GM21447 (cell line): ENCODE data around the gene ADAMTS8.
"Not testable (repeated sequence)": the region's sequence is repeated elsewhere in the genome, so short reads cannot be mapped to it uniquely, and the experiment has no call there.

ENCODE experiments used
- ATAC-seq: cut with Tn5 transposase; IDR thresholded peaks from one replicate; pipeline ENCODE4 v1.9.1; 2021; ENCODE audit not compliant: unreplicated experiment

Gene ADAMTS8

DNA sequence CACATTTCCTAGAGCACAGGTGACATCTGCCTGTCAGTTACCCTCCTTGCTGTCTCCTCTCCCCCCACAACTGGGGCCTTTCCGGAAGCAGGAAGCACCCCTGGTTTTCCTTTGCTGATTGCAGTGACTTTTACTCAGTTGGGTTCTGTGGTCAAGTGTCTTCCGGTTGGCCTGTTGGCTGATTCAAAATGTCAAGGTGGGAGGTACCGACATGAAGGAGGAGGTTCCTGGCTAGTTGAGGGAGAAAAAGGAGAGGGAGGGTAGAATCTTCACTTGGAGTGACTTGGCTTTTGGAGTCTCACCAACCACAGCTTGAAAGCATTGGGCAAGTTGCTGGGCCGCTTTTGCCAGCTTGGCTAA is 10.7 kb upstream of the ADAMTS8 start:
- peak; percentile 40 for ATAC-seq

DNA sequence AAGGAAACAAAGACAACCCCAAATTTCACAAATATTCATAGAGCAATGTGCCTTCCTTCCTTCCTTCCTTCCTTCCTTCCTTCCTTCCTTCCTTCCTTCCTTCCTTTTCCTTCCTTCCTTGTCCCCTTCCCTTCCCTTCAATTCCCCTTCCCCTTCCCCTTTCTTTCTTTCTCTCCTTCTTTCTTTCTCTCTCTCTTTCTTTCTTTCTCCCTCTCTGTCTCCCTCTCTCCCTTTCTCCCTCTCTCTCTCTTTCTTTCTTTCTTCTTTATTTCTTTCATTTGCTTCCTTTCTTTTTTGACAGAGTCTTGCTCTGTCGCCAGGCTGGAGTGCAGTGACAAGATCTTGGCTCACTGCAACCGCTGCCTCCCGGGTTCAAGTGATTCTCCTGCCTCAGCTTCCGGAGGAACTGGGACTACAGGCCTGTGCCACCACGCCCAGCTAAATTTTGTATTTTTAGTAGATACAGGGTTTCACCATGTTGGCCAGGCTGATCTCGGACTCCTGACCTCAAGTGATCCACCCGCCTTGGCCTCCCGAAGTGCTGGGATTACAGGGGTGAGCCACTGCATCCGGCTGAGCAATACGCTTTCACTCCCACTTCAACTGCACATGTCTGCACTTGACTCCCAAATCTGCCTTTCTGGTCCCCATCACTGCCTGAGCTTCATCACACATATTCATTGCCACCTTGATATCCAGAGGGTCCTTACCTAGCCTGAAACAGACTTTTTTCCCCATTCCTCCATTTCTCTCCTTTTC is 10.2 kb upstream of the ADAMTS8 start:
- not testable (repeated sequence) for ATAC-seq

DNA sequence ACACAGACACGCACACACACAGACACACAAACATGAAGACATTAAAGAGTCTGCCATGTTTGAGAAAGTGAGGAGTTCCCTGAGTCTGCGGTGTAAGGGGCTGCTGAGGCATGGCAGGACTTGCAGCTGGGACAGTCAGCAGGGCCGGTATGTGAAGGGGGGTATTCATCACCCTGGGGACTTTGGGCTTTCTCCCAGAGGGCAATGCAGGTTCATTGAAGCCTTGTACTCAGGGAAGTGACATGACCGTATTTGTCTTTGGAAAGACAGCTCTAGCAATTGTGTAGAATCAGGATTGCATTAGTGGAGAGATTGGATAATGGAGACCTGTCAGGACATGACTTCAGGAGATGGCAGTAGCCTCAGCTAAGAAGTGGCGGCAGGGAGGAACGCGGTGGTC is 9.4 kb upstream of the ADAMTS8 start:
- ATAC-seq: no peak

DNA sequence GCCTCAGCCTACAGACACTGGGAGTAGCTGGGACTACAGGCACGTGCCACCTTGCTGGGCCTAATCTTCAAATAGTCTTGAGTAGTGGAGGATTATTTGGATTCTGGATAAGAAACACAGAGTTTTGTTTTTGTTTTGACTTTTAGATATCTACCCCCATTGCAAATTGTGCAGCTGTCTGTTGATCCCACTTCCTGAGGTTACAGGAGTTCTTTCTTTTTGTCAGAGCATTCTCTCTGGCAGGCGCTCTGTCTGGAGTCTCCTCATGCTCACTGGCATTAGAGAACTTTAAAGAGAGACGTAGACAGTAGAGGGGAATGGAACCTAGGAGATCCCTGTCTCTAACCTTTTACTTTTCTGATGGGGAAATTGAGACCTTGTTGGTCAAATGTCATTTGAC is 7.8 kb upstream of the ADAMTS8 start:
- ATAC-seq: no peak

DNA sequence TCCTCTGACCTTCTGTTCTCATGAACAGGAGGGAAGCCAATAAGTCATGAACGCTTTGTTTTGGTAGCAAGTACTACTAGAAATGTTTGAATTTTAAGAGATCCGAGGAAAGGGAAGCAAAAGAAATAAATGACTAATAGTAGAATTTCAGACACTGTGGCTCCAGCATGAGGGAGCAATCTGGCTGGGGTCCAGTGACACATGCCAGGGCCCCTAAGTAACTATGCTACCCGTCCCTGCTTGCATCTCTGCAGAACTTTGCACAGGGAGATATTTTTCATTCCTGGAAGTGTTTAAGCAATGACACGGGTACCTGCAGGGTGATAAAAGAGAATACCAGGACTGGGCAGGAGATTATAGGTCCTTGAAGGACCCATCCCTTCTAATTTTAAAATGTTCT is 7.3 kb upstream of the ADAMTS8 start:
- no peak for ATAC-seq

DNA sequence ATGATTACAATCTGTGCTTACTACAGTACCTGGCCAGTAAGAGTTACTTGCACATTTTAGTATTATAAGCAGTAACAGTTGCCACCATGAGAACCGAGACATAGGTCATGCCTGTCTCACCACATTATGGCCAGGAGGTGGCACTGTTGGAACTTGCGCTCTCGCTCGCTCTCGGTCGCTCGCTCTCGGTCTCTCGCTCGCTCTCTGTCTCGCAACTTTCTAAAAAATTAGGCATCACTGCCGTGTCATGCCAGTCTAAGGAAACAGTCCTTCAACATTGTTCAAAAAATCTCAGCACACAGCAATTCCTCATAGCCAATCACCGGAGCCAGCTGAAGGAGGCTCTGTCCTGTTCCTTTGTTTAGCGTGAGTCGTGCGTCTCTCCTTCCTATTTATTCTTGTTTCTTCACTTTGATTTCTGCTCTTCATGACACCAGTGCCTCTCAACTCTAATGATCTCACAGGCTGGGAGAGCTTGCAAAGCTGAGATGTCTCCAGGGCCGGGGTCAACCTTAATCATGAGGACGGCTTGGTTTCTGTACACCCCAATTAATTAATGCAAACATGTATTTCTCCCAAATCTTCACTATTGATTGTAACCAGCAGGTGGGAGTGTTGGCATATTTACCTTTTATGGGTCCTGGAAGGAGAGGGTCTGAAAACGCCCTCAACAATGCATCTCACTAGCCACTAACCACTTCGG is 6.3 kb upstream of the ADAMTS8 start:
- peak; percentile 87 for ATAC-seq

DNA sequence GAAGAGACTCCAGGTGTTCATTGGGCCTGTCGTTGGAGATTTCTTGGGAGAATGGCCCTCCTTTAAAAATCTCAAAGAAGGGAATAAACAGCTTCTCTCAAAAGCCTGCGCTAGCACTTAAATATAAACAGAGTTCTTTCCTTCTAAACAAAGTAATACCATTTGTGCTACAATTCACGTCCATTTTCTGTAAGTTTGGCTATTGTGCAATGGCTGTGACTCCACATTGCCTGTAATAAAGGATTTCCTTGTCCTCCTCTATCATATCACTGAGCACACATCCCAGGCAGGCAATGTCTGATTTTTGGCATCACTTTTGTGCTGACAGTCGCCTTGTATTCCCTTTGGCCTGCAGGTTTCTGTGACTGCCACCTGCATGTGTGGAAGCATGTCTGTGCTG is 4.9 kb upstream of the ADAMTS8 start:
- ATAC-seq: no peak

DNA sequence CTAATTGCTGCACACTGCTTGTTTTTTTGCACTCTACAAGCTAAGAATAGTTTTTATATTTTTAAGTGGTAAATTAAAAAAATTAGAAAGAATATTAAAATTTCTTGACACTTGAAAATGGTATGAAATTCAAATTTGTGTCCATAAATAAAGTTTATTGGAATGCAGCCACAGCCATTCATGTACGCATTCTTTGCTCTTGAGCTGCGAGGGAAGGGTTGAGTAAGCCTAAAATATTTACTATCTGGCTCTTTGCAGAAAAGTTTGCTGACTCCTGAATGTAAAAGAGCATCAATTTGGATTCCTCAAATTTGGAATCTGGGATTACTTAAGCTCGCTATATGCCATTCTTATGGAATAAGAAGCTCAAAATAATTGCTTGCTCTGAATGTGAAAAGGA is 3.4 kb upstream of the ADAMTS8 start:
- ATAC-seq: no peak

DNA sequence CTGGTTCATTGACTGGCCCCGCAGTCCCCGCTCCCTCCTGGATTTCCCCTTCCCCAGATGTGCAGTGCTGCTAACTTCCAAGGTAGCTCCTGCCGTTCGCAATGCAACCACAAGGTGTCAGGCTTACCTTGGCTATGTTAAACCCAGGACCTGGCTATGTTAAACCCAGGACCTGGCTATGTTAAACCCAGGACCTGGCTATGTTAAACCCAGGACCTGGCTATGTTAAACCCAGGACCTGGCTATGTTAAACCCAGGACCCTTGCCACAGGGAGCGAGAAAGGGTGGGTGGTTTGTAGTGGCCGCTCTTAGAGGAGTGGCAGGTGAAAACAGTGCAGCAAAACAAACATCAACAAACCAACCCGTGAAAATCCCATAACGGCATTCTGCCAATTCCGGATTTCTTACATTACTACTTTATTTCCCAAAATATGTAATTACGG is 2.9 kb upstream of the ADAMTS8 start:
- ATAC-seq: peak; percentile 47

DNA sequence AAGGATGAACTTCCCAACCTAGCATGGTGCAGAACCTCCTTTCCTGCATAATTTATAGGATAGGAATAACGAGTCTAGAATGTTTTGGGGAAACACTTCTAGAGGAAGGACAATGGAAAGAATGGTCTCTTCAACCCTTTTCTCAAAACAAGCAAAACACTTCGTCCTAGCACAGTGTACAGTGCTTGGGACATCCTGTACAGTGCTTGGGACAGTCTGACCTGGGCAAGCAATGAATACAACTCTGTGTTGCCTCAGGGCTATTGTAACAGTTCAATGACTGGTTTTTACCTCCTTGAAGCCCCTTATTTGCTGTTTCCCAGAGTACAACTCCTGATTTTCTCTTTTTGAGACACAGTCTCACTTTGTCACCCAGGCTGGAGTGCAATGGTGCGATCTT is 1.6 kb upstream of the ADAMTS8 start:
- no peak for ATAC-seq

DNA sequence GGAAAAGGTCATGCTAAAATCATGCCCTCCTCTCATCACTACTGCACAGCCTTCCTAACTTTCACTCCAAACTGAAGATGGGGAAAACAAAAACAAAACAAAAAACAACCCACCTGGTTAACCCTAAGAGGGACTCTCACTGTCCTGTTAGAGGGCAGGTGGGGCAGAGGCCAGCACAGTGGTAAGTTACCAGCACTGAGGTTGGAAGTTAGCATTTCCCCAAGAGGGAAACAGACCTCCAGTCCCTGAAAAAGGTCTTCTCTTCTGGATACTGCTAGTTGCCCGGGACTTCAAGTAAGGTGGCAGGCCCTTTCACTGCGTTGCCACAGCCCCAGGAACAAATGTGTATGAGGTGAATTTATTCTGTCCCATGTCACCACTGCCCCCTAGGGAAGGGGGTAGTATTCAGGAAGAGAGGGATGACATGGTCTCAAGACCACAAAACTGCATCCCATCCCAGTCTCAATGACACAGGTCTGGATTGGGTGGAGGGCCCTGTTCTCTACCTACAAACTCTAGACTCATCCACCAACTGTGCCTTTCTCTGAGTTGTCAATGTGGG is 792 bp upstream of the ADAMTS8 start:
- ATAC-seq: no peak

DNA sequence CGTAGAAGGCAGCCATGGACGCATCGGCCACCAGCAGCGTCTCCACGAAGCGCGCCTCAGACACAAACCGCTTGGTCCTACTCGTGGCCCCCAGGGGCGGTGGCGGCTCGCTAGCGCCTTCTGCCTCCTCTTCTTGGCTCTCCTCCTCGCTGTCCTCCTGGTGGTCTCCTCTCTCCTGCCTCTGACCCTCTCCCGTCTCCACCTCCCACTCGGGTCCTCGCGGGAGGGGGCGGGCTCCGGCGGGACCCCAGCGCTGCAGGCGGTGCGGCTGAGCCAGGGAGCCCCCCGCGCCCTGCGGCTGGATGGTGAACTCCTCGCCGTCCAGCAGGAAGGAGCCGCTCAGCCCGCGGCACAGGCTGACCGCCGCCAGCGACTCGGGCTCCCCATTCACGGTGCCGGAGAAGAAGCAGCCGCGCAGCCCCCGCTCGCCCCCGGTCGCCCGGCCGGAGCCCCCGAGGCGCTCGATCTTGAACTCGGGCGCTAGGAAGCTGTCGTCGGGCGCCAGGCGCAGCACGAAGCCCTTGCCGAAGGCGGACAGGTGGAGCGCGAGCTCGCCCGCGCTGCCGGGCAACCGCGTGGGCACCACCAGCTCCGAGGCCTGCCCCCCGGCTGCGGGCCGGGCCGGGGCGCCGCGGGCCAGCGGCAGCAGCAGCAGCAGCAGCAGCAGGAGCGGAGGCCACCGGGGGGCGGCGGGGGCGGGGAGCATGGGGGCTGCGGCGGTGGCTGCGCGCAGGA is 661 bp downstream of the ADAMTS8 start:
- no peak for ATAC-seq

DNA sequence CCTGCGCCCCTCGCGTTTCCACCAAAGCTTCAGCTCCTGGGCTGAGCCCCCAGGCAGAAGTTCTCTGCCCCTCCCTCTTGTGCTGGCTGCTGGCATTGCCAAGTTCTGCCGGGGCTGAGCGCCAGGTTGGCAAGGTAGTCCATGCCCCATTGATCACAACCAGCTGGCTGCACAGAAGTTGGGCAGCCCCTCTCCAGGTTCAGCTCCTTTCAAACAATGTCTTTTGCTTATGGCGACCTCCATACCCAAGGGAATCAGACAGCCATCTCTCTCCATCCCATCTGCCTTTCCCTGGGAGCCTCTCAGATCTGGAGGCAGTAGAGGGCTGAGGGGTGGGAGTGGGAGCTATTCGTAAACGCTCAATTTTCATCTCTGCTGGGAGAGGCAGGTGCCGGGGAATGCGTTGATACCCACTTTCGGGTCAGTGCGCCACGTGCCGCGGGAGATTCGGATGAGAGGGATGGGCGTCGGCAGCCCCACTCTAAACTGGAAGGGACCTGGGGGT is 1.5 kb downstream of the ADAMTS8 start:
- ATAC-seq: no peak

DNA sequence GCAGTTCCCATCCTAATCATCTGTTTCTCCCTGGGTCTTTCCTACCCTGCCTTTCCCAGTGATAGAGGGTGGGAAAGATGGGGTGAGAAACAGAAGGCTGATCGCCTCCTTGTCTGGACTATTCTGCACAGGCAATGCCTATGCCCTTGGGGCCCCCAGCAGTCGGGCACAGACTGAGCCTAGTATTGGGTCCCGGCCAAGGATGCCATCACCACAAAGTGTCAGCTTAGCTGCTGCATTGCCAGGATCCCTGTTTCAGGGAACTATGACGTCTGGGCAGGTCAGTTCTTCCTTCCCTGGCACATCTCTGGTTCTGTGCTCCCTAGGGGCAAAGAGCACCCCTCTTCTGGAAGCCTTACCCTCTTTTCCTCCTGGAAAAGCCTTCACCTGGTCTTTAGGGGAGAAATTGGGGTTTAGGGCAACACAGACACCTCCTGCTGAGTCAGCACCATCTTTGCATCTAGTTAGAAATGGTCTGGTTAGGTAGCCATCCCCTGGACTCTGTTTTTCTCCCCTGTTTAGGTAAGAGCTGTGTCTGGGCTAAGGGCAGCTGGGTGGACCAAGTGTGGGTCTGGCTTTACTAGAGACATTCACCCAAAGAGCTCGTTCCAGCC is 2.1 kb downstream of the ADAMTS8 start:
- no peak for ATAC-seq

DNA sequence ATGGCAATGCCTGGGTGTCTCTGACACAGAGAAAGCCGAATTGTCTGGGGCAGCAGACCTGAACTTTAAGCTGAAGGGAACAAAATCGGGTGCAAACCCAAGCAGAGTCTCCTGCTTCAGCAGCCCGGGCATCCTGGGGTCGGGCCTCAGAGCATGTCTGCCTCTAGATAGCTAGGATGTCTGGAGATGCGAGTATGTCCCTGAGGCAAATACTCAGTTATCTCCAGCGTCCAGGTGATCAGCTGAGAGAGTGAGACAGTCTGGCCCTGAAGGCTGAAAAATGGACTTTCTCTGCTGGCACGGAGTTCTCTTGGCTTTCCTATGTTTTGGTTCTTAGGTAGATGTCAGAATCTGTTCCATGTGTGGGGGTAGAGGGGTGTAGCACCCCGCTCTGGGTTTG is 3.3 kb downstream of the ADAMTS8 start:
- no peak for ATAC-seq

DNA sequence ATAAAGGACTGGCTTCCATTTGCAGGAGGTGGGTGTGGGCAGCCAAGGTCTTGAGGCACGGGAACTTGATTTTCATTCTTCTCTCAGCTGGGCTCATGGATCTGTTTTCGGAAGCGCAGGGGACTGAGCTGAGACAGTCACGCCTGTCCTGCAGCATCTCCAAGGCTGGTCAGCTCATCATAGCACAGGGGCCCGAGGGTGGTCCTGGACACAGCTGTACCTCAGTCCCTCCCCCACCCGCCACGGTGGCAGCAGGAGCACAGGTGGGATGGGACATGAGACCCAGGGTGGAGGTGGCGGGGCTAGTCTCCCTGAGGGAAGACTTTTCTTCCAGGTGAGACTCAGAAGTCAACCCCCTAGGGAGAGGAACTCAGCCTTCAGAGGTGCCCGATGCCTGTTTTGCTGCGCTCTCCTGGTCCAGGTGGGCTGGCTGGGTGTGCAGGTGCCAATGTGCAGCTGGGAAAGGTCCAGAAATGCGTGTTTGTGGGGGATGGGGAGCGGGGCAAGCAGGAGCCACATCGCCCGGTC is 3.7 kb downstream of the ADAMTS8 start:
- ATAC-seq: no peak

DNA sequence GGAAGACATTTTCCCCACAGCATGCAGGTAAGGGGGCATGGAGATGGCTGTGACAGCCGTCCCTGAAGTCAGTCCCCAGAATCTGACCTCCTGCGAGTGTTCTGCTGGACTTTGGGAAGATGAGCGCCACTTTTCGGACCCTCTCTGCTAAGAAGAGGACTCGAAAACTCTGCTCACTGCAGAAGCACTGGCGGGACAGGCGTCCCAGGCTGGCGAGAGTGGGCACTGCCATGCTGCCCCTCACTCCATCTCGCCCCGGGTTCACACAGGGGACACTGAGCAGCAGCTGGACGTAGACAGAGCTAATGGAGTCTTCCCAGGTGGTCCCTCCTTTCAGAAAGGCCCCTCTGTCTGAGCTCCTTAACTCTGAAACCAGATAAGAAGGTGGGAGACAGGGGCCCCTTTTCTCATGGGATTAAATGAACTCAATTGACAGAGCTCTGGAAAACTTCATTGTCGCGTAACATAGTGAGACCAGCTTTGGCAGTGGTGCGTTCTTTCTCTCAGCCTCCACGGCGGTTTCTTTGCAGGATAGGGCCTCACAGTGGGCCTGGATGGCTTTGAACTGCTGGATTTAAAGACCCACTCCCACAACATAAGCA is 4.8 kb downstream of the ADAMTS8 start:
- no peak for ATAC-seq

DNA sequence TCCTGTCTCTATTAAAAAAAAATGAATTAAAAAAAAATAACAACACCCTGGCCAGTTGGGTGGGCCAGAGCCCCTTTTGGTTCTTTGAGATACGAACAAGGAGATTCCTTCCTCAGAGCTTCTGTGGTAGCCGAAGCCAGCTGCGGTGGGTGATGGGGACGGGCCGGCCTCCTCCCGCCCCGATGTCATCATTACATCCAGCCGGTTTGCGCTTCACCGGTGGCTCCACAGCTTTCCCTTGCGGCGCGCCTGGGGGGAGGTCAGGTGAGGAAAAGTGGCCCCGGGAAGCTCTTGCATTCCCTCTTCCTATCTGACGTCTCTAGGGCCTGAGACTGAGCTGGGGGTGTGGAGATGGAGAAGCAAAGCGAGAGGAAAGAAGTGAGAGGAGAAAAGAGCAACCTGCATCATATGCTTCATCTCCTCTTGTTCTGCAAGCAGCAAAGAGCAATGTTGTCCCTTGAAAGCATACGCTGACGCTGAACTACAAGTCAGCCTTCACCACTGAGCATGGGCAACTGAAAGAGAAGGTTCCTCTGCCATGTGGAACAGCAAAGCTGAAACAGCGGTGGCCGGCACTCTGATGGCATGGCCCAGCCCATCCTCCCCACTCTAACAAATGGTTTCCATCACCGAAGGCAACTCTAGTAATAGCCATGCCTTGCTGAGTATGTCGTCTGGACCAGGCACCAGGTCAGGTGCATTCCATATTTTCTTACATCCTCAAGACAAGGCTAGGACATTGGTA is 6.0 kb downstream of the ADAMTS8 start:
- ATAC-seq: no peak

DNA sequence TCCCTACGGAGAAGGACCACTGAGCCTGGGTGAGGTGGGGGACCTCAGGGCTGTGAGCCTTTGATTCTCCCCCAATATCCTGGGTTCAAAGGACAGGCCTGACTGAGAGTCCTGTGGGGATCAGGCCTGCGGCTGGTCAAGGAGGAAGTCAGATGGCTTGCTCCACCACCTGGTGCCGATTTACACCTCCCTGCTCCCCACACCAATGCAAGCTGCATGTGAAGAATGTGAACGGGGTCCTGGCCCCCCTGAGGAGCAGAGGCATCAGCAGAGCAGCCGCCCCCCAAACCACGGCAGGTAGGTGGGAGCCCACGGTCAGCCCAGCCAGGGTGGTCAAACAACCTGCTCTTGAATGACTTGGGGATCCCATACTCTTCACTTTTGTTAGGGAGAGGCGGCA is 6.7 kb downstream of the ADAMTS8 start:
- no peak for ATAC-seq

DNA sequence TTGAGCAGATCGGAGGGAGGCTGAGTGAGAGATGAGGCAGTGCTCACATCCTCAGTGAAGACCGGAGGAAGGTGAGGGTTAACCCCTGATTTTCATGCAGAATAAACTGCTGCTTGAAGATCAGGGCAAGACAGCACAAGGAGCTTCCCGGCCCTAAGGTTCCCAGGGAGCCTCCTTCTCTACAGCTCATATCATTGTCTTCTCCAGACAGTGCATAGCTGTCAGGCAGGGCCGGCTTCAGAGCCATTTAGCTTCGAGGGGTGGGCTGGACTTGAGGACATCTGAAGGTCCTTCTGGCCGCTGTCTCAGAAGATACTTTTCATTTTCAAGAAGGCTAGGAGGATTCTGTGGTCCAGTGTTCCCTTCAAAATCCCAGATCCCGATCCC is 7.2 kb downstream of the ADAMTS8 start:
- no peak for ATAC-seq
